Prostate gland (tissue), 2 donors: ENCODE measurements around the gene F12. TPM values are rescaled to one million over a fixed set of nuclear protein-coding genes. Genes with fewer than 3 reads are reported as not detected.

Source experiments
- DNase-seq: peaks from one replicate; pipeline ENCODE4 v3.0.0-alpha.2; 2019; ENCODE audit warnings: low spot score
- H3K27ac ChIP-seq, 2 donors: fragments of 200-600 bp; sonication (generic); 2 replicates each; pipeline ENCODE4 v1.5.1; 2017 to 2019
- H3K27me3 ChIP-seq: fragments of 200-600 bp; sonication (generic); replicated peaks from 2 replicates; pipeline ENCODE4 v1.5.1; 2019; ENCODE audit not compliant: insufficient read depth
- H3K36me3 ChIP-seq, 2 donors: fragments of 200-600 bp; sonication (generic); 1 replicate in 1 of 2; 2 replicates in 1 of 2; pipeline versions ENCODE4 v1.5.1 to v1.8.1; 2017 to 2019
- H3K4me1 ChIP-seq: fragments of 200-600 bp; sonication (generic); replicated peaks from 2 replicates; pipeline ENCODE4 v1.5.1; 2019
- H3K4me3 ChIP-seq, 2 donors: fragments of 200-600 bp; sonication (generic); 2 replicates each; pipeline ENCODE4 v1.5.1; 2017 to 2019
- H3K9me3 ChIP-seq: fragments of 200-600 bp; sonication (generic); 2 replicates; pipeline ENCODE4 v1.5.1; 2017
- POLR2A ChIP-seq: fragments of 450-650 bp; IDR thresholded peaks from one replicate; pipeline ENCODE4 v1.6.1; 2016; ENCODE audit warnings: antibody characterized with exemption, mild to moderate bottlenecking
- POLR2AphosphoS5 ChIP-seq: sonication (generic); formaldehyde crosslinking; IDR thresholded peaks from one replicate; pipeline ENCODE4 v1.6.1; 2017; ENCODE audit warnings: antibody characterized with exemption
- WGBS: methylation state at CpG from one replicate; pipeline ENCODE4 v1.1.5; 2018; 5-methylcytosine and 5-hydroxymethylcytosine counted together
- intact Hi-C: fragments of 100-400 bp; cut with DNase I; formaldehyde crosslinking; loops from one replicate; pipeline ENCODE4 v1.14.2; 2022
- total RNA-seq, 2 donors: library from RNA; depleted of rRNA; stranded (reverse); fragments of >200 nt; gene quantifications; one replicate each; pipeline ENCODE4 v1.1.0, GENCODE V29; 2016
- TF ChIP-seq, protein P1 (sequence below), 4 experiments: fragments of 200-600 bp in 2 of 4; fragments of 450-650 bp in 2 of 4; sonication (generic) in 2 of 4; IDR thresholded peaks; 1 replicate in 3 of 4; 2 replicates in 1 of 4; pipeline ENCODE4 v1.5.1; 2016 to 2019; ENCODE audit warnings: antibody characterized with exemption in 4 of 4, mild to moderate bottlenecking in 2 of 4, moderate library complexity in 2 of 4

Gene F12
- total RNA-seq, 2 donors from 2014 or later: 0.74 to 2.6 TPM

DNA sequence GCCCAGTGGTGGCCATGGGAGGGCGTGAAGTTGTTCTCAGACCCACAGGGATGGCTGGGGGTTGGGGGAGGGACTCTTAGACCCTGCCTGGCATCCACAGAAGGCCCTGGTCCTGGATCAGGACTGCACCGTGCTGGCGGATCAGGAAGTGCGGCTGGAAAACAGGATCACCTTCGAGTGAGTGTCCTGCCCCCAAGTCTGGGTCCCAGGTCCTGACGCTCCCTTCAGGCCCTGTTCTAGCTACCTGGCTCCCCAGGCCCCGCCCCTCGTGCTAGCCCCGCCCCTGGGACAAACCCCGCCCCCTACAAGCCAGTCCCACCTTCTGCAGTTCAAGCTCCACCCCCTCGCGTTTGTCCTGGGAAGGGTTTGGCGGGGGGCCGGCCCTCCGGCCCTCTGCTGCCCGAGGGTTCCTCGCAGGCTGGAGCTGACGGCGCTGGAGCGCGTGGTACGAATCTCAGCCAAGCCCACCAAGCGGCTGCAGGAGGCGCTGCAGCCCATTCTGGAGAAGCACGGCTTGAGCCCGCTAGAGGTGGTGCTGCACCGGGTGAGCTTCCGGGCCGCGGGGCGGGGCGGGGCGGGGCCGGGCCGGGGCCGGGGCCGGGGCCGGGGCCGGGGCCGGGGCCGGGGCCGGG, 38.8 kb downstream of the F12 start:
- TF ChIP-seq POLR2AphosphoS5: peak; percentile 73
- TF ChIP-seq, protein P1, sequence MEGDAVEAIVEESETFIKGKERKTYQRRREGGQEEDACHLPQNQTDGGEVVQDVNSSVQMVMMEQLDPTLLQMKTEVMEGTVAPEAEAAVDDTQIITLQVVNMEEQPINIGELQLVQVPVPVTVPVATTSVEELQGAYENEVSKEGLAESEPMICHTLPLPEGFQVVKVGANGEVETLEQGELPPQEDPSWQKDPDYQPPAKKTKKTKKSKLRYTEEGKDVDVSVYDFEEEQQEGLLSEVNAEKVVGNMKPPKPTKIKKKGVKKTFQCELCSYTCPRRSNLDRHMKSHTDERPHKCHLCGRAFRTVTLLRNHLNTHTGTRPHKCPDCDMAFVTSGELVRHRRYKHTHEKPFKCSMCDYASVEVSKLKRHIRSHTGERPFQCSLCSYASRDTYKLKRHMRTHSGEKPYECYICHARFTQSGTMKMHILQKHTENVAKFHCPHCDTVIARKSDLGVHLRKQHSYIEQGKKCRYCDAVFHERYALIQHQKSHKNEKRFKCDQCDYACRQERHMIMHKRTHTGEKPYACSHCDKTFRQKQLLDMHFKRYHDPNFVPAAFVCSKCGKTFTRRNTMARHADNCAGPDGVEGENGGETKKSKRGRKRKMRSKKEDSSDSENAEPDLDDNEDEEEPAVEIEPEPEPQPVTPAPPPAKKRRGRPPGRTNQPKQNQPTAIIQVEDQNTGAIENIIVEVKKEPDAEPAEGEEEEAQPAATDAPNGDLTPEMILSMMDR (IDR thresholded peaks at IDR 0.05): peak; percentile 27 to 86 (median 61)
- no peak for TF ChIP-seq POLR2A
- no peaks in the 10 kb centered on the region for H3K36me3 ChIP-seq
- DNase-seq: peak; percentile 87
- no peaks in the 10 kb centered on the region for H3K27me3 ChIP-seq
- intact Hi-C loops: no loop called here
- H3K9me3 ChIP-seq: no peaks in the 10 kb centered on the region
- peak overlapping the region; percentile 76 to 77 for H3K27ac ChIP-seq
- 24% methylated on average over 26 of the region's 42 CpGs for WGBS
- H3K4me1 ChIP-seq: peaks cover 12% of the 10 kb centered on the region
- H3K4me3 ChIP-seq: peak overlapping the region; percentile 35 to 38

DNA sequence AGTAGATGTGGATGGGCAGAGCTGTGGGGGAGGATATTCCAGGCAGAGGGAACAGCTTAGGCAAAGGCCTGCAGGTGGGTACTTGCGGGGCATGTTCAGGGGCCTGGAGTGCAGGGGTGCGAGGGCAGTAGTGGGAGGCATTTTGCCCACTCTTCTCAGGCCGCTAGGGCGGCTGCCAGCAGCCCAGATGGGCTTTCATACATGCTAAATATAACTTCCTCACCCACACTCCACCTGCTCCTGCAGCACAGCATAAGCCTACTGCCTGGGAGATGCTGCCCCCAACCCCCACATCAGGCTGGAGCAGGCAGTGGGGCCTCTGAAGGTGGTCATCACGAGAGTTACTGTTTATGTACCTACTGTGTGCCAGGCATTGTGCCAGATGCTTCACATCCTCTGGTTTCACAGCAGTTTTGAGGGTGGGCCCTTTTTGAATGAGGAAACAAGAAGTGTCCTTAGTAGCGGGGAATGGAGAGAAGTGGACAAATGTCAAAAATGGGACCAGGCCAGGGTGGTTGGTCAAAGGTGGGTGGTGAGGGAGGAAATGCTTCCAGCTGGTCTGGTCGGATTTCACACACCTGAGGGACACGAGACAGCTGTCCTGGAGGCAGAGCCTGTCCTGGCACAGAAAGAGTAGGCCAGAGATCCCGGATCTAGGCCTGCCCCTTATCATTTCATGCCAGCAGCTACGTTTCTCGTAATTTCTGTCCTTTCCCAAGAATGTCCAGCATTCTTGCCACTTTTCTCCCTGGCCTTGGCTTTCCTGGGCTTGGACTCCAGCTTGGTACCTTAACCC, 39.5 kb downstream of the F12 start:
- WGBS: 59% methylated on average over 11 of the region's 11 CpGs
- Histone ChIP-seq H3K27me3 (no peaks in the 10 kb centered on the region), H3K4me3 (no peak overlapping the region), H3K27ac (peak overlapping the region; percentile 76 to 77), H3K4me1 (peaks cover 12% of the 10 kb centered on the region), H3K36me3 (no peaks in the 10 kb centered on the region), H3K9me3 (no peaks in the 10 kb centered on the region)
- no peak for TF ChIP-seq POLR2A
- TF ChIP-seq, protein P1 (IDR thresholded peaks at IDR 0.05): no peak
- intact Hi-C loops: loop anchor here (5.0 kb wide), 1 partner anchor 238 kb away; the partner anchor contains the start of gene NSD1
- no peak for DNase-seq

DNA sequence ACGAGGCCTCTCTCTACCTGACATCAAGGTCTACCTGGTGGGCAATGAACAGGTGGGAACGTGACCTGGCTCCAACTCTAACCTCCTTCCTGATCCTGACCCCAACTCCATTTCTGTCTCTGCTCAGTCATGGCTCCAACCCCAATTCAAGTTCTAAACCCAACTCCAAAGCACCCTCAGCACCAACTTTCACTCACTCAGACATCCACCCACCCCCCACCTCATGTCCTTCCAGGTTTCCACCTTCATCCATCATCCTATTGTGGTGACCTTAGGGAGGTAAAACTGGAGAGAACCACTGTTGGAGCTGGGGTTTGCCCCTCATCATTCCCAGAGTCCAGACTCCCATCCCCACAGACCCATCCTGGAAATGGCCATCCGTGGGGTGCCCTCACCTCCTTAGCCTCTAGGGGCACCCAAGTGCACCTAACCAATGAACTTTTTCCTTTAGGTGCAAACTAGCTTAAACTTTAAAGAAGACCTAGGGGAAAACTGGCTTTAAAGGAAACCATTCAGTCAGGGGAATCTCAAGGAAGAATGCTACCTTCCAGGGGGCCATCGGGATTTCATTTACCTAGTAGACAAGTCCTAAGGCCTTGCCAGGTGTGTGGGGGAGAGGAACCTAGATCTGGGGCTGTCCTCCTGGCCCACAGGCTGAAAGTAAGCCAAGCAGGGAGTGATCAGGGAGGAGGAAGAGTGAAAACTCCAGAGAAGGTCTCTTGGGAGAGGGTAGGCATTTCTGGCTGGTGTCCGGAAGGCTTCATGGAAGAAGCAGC, 40.3 kb downstream of the F12 start:
- no peak for DNase-seq
- intact Hi-C loops: loop anchor here (5.0 kb wide), 1 partner anchor 237 kb away; the partner anchor contains the start of gene NSD1
- H3K27ac ChIP-seq: peak overlapping the region in 1 of 2 donors; percentile 77

DNA sequence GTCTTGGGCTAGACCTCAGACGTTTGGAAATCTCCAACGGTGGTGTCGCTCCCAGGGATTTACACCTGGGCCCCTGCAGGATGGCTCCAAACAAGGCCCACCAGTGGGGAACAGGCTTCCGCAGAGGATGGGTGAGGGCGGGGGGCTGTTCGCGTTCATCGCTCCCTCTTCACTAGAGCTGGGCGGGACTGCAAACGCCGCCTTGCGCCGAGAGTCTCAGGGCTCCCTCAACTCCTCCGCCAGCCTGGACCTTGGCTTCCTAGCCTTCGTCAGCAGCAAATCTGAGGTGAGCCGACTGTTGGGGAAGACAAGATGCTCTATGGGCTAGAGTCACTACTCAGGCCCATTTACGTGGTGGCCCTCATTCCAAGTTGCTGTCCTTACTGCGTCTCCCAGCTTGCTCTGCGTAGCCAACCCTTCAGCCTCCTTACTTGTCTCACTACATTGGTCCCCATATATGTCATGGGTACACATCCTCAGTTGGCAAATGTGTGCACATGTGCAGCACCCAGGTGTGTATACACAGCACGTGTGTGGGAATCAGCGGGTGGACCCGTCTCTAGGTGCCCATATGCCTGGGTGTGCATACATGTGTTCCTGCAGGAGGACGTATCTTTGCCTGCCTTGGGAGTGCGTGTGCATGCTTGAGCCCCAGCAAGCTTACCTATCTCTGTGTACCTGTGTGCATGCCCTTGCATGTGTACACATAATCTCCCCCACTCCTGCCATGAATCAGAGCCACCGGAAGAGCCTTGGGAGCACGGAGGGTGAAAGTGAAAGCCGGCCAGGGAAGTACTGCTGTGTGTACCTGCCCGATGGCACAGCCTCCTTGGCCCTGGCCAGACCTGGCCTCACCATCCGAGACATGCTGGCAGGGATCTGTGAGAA, 41.1 kb downstream of the F12 start:
- Histone ChIP-seq H3K27ac (no peak overlapping the region), H3K9me3 (no peaks in the 10 kb centered on the region), H3K36me3 (no peaks in the 10 kb centered on the region), H3K4me3 (no peak overlapping the region), H3K4me1 (peaks cover 12% of the 10 kb centered on the region), H3K27me3 (no peaks in the 10 kb centered on the region)
- WGBS: 89% methylated on average over 29 of the region's 29 CpGs
- no peak for DNase-seq
- TF ChIP-seq POLR2AphosphoS5 (no peak), POLR2A (no peak)
- TF ChIP-seq, protein P1 (IDR thresholded peaks at IDR 0.05): no peak
- intact Hi-C loops: loop anchor here (5.0 kb wide), 1 partner anchor 236 kb away; the partner anchor contains the start of gene NSD1

More for the DNA sequence above, 40.3 kb downstream of the F12 start:
- Histone ChIP-seq H3K9me3 (no peaks in the 10 kb centered on the region), H3K4me1 (peaks cover 12% of the 10 kb centered on the region), H3K36me3 (no peaks in the 10 kb centered on the region), H3K27me3 (no peaks in the 10 kb centered on the region), H3K4me3 (no peak overlapping the region)
- TF ChIP-seq POLR2A: no peak
- TF ChIP-seq, protein P1 (IDR thresholded peaks at IDR 0.05): peak in 2 of 4 experiments; percentile 35 to 43
- 65% methylated on average over 5 of the region's 5 CpGs for WGBS
